ENCODE data around the gene SKAP1.
"Not testable (repeated sequence)": the region's sequence is repeated elsewhere in the genome, so short reads cannot be mapped to it uniquely, and the experiment has no call there.

The SKAP1 gene

DNA sequence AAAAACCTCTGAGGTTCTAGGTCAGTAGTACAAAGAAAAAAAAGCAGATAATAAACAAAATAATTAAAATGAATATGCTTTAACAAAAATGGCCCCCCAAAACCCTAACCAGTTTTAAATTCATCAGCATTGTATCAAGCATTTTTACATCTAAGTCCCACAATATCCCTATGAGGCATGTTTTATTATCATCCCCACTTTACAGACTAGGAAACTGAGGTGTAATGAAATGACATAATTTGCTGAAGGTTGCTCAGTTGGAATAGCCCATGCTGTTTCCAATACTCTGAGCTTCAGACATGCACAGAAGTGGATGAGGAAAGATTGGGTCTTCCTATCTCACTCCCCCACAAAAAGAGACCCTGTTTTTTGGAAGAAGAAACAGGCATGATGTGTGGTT is 234.1 kb downstream of the SKAP1 start:
- FAIRE-seq: no peak

DNA sequence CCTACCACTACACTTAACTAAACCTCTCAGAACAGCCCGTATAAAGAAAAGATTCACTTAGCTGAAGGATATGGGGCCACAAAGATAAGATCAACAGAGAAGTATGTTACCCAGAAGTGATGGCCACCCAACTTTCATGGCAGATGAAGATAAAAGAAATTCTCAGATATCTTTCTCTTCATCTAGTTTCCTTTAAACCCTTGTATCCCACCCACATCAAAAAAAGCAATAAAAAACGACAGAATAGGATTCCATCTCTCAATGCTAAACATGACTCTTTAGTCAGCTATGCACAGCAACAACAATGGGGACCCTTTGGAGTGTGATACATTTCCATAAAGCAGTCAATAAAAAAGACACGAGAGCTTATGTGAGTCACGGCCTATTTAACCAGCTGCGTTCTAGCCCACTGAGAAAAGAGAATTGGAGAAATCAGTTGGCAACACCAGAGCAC is 235.9 kb downstream of the SKAP1 start:
- no peak for FAIRE-seq

DNA sequence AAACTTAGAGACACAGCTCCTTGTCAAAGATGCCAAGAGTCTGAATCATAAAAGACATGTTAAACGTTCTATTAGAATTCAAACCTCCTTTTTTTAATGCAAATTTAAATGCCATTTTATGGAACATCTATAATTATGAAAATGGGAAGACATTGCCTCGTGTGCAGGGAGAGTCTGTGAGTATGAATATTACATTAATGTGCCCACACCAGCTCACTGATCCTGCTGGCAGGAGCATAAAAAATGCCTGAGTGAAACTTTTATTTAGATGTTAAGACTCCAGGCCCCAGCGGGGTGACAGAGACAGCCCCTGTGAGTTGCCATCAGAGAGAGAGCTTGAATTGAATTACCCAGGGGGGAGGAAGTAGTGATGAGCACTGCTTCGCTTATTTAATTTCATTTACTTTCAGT is 237.7 kb downstream of the SKAP1 start:
- FAIRE-seq: no peak

DNA sequence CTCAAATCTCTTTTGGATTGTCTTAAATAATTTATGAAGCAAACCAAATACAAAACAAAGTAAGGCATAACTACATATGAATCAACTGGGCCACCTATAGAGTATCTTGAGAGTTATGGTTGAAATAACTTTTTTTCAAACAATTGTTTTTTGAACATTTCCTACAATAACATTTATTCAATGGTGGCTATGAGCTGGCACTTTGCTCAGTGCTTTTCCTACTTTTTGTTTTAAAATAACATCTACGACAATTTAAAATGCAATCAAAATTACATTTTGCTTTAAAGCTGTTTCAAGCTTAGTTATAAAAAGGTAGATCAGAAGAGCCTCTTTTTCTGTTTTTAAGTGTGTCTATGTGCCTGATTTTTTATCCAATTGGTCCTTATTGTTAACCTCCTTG is 238.7 kb downstream of the SKAP1 start:
- FAIRE-seq: no peak

DNA sequence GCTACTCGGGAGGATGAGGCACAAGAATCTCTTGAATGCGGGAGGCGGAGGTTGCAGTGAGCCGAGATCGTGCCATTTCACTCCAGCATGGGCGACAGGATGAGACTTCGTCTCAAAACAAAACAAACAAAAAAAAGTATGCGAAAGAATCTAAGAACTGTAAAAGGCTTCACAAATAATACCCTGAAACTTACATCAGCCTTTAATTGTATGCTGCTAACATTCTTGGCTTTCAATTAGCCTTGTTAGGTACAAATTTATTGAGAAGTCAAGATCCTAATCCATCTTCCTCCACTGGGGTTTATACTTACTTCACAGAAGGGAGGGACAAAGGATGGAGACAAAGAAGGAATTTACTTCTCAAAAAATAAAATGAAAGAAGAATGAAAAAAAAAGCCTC is 239.1 kb downstream of the SKAP1 start:
- FAIRE-seq: no peak

DNA sequence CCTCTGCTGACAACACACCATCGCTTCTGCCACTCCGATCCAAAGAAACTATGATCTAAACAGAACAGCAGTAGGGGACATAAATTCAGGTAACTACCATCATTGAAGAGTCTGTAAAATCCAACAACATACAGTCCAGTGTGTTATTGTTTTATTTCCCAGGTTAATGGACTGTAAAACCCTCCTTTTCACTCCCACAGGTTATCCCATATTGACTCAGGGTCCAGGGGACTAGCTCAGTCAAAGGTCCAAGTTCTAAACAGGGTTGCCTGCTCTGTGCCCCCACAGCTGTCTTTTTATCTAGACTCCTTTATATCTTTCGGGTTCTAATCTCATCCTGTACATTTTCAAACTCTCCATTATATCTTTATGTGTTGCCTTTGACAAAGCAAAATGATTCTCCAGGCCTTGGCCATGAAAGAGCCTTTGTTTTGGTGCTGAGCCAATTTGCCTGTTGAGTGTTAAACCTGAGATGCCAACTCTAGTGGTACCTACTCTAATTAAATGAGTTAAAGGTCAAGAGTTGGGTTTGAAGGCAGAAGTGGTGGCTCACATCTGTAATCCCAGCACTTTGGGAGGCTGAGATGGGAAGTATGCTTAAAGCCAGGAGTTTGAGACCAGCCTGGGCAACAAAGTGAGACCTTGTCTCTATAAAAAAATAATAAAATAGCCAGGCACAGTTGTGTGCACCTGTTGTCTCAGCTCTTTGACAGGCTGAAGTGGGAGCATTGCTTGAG is 242.0 kb downstream of the SKAP1 start:
- FAIRE-seq: no peak

DNA sequence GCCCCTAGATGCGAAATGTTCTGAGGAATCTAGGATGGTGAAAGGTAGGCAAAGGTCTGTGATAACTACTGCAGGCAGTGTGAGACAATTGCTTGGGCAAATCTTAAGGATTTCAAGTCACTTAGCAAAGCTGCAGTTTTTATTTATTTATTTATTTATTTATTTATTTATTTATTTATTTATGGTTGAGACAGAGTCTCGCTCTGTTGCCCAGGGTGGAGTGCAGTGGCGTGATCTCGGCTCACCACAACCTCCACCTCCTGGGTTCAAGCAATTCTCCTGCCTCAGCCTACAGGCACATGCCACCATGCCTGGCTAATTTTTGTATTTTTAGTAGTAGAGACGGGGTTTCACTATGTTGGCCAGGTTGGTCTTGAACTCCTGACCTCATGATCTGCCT is 243.7 kb downstream of the SKAP1 start:
- not testable (repeated sequence) for FAIRE-seq

DNA sequence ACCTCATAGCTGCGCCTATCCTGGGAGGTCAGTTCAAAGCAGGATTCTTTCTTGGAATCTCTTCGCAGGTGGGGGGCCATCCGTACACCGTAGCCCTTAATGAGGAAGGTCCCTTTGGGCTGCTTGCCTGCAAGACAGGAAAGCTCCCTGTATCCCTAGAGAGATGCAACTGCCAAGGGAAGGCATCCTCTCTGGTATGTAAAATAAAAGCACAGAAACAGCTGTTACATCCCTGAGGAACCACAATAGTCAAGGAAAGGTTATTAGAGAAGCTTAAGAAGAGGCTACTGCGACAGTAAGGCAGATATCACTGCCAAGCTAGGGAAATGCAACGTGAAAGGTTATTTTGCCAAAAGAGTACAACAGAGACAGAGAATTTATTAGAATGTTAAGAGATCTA is 245.3 kb downstream of the SKAP1 start:
- no peak for FAIRE-seq

DNA sequence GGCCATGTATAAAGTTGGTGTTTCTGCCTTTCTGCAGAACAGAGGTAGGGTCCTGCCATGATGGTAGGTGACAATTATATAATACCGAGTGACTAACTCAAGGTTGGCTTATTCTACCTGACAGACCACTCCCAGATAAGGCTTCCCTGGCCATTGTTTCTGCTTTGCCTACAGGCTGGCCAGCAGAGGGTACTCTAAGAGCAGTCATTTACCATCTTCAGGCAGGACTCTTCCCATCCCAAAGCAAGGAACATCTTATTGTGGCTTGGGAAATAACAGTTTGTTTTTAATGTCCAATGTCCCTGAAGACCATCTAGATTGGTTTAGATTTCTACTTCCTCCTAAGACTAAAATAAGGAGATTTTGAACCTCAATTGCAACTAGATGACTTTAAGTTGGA is 248.4 kb downstream of the SKAP1 start:
- no peak for FAIRE-seq

DNA sequence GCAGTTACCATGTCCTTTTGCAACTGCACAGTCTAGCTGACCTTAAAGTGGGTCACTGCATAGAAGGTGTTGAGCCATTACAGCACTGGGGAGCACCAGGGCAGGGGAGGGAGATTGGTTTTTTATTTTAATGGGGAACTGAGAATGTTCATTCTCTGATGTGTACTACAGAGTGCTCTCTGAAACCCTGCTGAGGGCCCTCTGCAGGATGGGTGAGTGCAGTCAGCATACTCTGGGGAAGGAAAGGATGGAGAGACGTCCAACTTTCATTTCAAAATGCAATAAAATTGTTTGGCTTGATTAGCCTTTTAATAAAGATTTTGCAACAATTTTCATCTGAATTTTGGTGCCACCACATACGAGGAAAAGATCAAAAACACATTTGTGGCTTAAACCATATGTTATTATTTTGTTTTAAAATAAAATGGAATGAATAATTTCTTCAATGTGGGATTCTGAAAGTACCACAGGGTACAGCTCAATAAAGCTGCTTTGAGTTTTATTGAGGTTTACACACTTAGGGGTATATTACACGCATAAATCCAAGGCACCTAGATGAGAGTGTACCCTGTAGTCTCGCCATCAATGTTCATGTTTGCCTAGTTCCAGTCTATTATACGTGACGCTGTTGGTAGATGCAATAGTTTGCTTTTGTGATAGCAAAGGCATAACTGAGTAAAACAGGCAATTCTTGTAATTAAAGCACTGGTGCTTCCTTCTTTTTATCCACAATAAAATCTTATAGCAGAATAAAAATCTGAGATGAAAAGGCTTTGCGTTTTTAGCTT is 249.0 kb downstream of the SKAP1 start:
- FAIRE-seq: no peak

DNA sequence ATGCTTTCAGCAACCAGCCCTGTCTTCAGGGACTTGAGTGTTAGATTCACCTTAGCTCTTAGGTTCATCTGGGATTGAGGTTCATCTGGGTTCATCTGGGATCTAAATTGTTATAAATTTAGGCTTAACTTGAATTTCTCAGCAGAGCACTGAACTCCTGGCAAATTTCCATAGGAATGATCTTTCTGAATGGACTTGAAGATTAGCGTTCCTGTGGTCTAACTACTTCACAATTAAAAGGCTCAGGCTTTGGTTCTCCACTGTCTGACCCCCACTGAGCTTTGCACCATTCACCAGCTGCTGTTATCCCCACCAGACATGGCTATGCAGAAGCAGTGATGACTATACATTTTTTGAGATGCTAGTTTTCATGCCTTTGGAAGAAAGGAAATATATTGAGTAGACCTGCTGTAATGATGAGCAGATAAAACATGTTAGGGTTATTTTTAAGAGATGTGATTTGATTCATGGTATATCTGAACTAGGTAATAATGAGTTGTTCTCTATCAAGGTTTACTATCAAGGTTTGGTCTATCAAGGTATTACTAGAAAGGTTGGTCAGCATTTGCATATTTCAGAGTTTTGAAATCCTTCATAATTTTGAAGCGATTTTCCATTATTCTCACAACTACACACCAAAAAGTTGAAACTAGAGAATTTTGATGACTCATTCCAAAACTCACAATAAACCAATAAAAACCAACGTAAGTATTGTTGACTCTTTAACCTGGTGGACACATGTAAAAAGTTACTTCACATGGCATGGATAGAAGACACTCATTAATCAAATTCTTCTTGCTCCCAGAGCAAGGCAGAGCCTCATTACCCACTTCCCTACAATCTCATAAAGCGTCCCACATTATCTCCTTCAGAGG is 250.7 kb downstream of the SKAP1 start:
- no peak for FAIRE-seq

DNA sequence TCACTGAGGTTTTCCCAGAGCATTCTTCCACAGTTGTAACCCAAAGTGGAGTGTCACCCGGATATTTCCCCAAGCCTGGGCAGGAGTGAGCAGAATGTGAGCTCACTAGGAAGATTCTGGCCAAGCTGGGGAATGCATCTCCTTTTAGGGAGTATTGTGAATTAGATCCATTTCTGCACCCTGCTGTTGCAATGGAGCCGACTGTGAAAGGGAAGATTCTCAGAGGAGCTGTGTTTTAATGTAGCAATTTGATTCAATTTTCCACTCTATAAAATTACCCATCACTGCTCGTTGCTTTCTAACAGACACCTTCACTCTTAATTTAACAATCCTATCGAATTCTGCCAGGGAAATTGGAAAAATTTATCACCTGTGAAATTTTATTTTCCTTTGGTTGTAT is 251.7 kb downstream of the SKAP1 start:
- FAIRE-seq: no peak

DNA sequence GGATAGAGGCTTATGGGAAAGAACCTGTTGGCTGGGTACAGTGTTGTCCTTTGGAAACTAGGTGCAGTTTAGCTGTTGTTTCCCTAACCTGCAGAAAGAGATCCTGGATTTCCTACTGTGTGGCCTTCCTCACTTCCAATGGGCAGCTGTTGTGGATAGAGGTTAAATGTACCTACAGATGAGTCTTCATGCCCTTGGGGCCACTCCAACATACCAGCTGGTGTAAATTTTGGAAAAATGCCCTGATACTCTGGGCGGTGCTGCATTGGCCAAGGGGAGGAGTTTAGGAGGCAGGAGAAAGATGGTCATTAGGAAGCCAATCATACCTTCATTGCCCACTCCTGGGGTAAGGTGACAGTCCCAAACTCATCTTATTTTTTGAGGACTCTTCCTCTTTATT is 252.2 kb downstream of the SKAP1 start:
- no peak for FAIRE-seq

DNA sequence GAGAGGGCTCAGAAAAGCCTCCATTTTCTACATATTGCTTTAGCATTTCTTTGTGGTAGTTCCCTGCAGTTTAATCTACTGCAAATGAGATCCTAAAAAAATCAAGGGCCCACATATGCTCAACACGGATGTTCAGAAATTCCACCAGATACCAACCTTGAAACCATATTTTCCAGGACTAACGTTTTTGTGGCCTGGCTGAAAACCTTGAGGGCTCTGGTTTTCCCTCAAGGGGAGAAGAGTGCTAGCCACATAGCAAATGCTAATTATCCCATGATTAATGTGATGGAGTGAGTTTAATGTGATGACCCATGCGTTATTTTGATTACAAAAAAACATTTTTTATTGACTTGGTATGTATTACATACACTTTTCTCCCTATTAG is 253.6 kb downstream of the SKAP1 start:
- FAIRE-seq: no peak

DNA sequence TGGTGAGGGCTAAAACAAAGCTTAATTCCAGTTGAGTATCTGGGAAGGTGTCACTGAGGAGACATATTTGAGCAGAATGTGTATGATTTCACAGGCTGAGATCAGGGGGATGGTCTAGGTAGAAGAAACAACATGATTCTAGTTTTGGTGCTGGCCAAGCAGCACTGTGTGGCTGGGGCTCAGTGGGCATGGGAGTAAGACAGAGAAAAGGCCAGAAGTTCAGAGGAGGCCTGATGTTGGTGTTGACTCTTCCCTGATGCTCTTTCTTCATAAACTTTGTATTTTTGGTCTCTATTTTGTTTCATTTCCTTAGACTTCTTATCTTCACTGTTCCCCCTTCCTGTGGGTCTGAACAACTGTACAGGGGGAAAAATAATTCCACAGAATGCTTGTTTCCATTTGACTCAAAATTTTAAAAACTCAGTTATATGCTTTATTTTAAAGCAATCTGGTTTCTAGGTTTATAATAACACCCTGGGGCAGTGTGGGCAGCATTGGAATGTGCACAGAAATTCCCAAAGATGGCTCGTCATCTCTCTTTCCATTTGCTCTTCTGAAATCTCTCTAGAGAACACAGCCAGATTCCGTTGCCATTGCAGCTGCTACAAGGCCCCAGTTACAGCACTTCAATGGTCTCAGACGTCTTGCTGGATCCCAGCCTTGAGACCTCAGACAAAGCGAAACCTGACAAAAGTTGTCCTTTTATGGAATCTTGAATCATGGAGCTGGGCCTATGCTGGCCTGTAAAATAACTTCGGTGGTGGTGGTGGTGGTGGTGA is 254.1 kb downstream of the SKAP1 start:
- FAIRE-seq: no peak

DNA sequence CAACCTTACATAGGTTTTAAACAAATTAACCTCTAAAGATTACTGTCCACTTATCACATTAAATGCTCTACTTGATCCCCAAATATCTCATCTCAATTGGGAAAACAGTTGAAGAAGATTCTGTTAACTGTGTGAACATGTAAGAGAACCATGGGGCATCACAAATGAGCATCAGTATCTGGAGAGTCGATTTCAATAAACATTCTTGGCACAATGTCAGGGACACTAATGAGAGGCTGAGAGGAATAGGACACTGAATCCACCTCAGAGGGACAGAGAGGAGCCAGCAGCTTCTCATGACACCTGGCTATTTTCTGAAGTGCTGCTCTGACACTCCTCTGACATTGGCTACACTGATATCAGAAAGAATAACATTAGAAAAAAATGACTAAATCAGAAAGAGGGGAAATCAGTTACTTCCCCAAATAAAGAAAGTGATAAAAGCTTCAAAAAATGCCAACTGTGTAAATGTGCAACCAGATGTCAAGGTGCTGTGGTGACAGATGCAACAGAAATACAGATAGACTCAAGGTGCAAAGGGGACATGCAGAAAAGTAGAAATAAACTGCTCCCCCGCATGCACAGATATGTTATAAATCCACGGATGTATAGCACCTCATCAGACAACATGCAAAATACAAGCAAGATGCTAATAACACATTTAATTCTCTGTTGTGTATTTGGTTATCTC is 255.0 kb downstream of the SKAP1 start:
- FAIRE-seq: no peak

DNA sequence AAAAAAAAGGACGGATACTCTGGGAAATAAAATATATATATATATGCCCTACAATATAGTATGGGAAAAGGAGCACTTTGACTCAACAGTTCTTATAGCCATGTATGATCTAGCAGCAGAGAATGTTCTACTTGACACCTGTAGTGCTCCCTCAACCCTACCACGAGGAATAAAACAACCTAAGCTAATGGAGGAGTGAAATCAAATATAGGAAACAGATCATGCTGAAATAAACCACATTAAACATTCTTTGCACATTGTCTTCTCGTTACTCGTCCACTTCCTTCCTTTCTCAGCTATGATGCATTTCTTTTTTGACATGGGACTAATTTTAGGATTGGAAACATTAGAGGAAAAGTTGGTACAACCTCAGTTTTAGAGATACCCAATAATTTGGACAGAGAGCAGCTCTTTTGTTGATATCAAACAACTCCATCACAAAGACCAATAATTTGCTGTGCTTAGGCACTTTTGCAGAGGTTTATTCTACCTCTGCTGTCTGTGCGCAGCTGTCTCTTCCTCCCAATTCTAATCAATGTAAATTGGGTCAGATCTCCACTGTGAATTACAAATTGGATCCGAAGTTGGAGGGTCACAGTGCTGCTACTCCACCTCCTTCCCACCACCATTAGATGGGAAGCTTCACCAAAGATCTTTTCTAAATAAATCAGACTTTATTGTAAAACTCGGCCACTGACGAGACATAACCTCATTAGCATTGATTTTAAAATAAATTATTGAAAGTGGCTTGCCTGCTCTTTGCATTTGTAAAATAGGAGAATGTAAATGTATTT is 256.6 kb downstream of the SKAP1 start:
- no peak for FAIRE-seq

DNA sequence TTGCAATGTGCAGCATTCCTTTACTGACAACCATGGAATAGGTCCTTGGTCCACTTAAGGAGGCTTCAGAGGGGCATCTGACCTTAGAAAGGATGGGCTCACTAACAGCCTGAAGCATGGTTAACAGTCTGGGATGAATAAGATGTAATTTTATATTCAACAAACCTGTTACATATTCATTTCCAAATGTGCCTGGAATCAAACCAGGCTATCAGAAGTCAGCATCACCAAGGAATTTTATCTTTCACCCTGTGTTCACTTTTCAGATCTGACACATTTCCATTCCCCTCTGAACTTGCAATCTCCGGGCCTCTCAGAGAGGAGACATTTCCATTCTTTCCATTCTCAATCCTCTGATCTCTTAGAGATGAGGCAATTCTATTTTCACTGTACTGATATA is 260.1 kb downstream of the SKAP1 start:
- FAIRE-seq: no peak

DNA sequence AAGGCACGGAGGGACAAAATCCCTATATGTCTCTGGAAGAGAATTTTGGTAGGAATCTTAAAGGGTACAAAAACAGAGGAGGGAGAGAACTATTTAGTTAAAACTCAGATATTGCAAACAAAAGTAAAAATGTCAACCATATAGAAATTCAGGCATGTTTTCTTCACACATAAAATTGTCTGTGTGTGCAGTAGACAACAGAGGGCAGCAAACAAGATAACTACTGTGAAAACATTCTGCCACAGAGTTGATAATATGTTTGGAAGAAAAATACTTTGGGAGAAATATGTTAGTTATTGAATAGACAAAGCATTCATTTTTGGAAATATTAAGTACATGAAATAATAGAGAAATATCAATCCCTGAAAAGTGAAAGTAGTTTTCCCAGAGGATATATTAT is 266.2 kb downstream of the SKAP1 start:
- FAIRE-seq: no peak

DNA sequence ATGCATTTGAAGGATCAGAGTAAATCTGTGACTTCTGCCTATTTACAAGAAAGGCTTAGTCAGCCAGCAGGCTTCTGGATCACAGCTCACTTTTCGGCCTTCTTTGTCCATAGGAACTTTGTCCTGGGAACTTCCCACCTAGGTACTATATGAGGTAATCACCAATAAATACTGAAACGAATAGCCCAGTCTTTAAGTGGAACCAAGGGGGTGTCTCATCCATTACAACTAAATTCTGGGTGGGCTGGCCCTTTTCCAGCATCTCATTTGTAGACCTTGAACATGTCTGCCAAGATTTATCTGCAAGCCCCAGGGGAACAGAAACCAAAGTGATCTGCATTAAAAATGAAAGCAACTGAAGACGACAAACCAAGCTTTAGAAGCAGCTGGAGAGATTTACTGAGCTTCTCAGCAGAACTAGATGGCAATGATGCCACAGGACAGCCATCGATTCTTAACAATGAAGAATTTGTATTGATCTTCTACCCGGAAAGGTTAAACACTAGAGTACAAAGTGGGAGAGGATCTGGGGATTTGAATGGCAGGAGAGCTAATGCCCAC is 267.0 kb downstream of the SKAP1 start:
- no peak for FAIRE-seq
